Cardiac fibroblast (primary cell): ENCODE measurements around the gene PAK5.

Experiments used
- DNase-seq, 2 donors: peaks; one replicate each; pipeline versions ENCODE4 v3.0.0 to v3.0.0-alpha.2; 2010; ENCODE audit warnings: low read depth in 2 of 2
- H3K4me3 ChIP-seq, 2 donors: replicated peaks in 1 of 2; 1 replicate in 1 of 2; 2 replicates in 1 of 2; pipeline ENCODE4 v1.5.1; 2011; ENCODE audit warnings: low read depth in 2 of 2, low read length in 2 of 2, mild to moderate bottlenecking in 2 of 2, moderate library complexity in 1 of 2
- TF ChIP-seq, protein P1 (sequence below): IDR thresholded peaks from one replicate; pipeline ENCODE4 v1.5.1; 2011; ENCODE audit warnings: low read depth, mild to moderate bottlenecking, low read length, inconsistent platforms

Gene PAK5

DNA sequence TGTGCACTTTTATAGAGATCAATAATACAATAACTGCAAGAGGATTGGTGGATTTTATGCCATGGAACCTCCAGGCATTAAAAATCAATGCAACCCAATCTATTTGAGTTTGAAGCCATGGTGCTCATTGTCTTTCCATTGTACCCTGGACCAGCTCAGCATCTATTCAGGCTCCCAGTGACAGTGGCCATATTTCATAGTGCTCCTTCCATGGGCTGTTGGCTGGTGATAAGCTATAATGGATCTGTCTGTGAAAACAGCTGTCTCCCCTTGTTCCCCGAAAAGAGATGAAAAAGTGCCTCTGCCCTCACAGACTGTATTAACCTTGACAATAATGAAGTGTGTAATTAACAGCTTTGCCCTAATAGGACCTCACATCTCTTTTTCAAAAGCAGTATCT lies 250.2 kb downstream of the PAK5 start:
- no peak for DNase-seq
- TF ChIP-seq, protein P1, sequence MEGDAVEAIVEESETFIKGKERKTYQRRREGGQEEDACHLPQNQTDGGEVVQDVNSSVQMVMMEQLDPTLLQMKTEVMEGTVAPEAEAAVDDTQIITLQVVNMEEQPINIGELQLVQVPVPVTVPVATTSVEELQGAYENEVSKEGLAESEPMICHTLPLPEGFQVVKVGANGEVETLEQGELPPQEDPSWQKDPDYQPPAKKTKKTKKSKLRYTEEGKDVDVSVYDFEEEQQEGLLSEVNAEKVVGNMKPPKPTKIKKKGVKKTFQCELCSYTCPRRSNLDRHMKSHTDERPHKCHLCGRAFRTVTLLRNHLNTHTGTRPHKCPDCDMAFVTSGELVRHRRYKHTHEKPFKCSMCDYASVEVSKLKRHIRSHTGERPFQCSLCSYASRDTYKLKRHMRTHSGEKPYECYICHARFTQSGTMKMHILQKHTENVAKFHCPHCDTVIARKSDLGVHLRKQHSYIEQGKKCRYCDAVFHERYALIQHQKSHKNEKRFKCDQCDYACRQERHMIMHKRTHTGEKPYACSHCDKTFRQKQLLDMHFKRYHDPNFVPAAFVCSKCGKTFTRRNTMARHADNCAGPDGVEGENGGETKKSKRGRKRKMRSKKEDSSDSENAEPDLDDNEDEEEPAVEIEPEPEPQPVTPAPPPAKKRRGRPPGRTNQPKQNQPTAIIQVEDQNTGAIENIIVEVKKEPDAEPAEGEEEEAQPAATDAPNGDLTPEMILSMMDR = no peak
- no peak overlapping the region for H3K4me3 ChIP-seq

DNA sequence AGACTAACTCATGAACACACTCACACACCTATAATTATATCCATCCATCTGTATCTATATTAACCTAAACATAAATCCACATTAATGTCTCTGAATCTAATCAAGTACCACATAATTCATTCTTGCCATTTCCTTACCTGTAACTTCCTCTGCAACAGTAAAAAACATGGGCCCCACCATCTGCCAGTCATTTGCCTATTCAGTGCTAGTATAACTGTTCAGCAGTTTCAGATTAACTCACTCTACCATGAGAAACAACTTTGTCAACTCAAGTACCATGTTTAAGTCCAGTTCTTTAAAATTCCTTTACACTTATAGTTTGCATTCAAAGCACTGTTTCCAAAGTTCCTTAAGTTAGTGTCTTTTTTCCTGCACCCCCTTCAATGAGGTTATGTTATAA lies 255.7 kb downstream of the PAK5 start:
- TF ChIP-seq, protein P1 = no peak

DNA sequence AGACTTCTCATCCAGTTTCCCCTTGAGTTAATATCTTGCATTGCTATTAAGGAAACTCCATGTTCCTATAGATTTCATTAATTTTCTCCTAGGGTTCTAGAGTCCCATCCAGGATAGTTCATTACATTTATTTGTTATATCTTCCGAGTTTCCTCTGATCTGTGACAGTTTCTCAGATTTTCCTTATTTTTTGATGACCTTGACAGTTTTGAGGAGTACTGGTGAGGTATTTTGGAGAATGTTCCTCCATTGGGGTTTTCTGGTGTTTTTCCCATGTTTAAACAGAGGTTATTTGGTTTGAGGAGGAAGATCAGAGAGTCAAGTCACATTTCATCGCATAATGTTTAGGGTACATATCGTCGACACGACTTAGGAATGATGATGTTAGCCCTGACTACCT lies 256.7 kb downstream of the PAK5 start:
- TF ChIP-seq, protein P1 = no peak
- DNase-seq = no peak

More for the DNA sequence above, 255.7 kb downstream of the PAK5 start:
- no peak overlapping the region for H3K4me3 ChIP-seq
- DNase-seq = no peak

DNA sequence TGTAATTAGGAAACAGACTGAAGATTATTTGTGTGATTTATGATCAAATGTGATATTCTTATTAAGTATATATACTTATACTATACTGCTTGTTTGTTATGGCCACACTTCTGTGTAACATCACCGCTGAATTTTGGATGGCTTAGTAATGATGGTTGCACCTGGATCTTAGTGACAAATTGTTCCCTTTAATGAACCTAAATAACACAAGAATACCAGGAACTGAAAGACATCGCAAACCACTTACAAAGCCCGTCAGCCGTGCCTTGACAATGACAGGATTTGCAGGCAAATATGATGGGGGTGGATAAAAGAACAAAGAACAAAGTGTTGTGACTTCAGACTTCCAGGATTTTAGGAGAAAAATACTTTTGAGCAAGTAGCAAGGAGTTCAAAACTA lies 257.4 kb downstream of the PAK5 start:
- DNase-seq = no peak
- TF ChIP-seq, protein P1 = no peak
- no peak overlapping the region for H3K4me3 ChIP-seq

More for the DNA sequence above, 256.7 kb downstream of the PAK5 start:
- H3K4me3 ChIP-seq = no peak overlapping the region

DNA sequence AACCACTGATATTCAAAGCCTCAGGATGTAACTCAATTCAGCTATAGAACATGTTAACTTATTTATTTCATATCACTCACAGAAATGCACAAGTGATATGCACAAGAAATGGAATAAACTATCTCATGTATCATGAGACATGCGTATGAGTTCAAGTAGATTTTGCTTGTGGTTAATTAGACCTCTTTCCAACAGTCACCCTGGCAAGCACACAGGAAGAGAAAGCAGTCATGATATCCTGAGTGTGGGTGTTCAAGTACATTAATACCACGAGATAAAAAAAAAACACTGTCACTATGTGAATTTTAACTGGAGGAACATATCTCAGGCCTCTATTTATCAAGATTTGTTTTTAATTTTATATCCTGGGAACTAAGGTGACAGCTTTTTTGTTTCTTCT lies 260.3 kb downstream of the PAK5 start:
- TF ChIP-seq, protein P1 = no peak
- no peak for DNase-seq
- no peak overlapping the region for H3K4me3 ChIP-seq

DNA sequence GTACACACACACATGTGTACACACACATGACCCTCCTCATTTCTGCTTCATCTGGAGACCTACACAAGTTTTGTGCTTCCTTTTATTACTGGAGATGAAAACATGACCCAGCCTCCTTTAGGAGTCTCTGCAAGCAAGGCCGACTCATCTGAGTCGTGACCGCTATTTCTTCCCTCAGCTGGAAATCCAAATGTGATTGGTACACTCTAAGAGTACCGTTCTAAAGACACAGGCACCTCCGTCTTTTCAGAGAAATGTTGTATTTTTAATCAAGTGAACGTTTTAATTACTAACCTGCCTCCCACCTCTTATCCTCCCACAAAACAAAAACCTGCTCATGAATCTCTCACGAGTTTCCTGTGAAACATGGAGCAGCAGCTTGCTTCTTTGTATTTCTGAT lies 261.5 kb downstream of the PAK5 start:
- TF ChIP-seq, protein P1 = no peak
- H3K4me3 ChIP-seq = no peak overlapping the region
- DNase-seq = no peak

DNA sequence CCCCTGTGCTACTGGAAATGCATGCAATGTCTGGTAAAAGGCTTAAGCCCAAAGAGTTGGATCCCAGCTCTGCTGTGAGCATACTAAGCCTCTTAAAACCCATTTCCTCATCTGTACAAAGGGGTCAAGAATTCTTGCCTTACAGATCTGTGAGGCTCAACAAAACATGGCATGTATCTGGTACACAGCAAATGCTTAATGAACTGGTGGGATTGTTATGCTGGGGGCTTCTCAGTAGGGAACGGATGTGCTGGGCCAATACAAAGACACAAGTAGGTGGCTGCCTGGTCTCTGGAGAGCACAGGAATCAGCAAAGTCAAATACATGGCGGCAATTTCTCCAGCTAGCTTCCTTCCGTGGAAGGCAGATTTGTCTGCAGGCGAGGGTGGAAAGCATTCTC lies 262.2 kb downstream of the PAK5 start:
- no peak for DNase-seq
- no peak overlapping the region for H3K4me3 ChIP-seq
- TF ChIP-seq, protein P1 = no peak
